GM12872 (cell line): Measurements from ENCODE around the gene FAM98B.

Experiments
- CTCF ChIP-seq: IDR thresholded peaks from 3 replicates; pipeline ENCODE4 v1.5.1; 2011; ENCODE audit warnings: low read depth, mild to moderate bottlenecking, low read length, moderate library complexity; ENCODE audit not compliant: insufficient read depth

Gene FAM98B

GRCh38 chr15:38532728-38533127, 78.8 kb downstream of the FAM98B start:
- TF ChIP-seq CTCF, result no peak

- no peak for TF ChIP-seq CTCF
Measured at GRCh38 chr15:38533416-38533915, 79.5 kb downstream of the FAM98B start.

- TF ChIP-seq CTCF, result no peak
Measured at GRCh38 chr15:38533926-38534325, 80.0 kb downstream of the FAM98B start.

- TF ChIP-seq CTCF, result no peak
Measured at GRCh38 chr15:38534691-38535090, 80.8 kb downstream of the FAM98B start.

- TF ChIP-seq CTCF, result no peak
Measured at GRCh38 chr15:38535491-38536200, 81.7 kb downstream of the FAM98B start.

GRCh38 chr15:38536201-38536676, 82.3 kb downstream of the FAM98B start:
- no peak for TF ChIP-seq CTCF
